HL-60/S4 treated with retinoic acid at 250 ng/mL for 4 days and 3 days (cell line): ENCODE results near the gene CD276.

Experiments used
- in situ Hi-C: fragments of 300-500 bp; cut with MboI; formaldehyde crosslinking; loops from 2 replicates; pipeline ENCODE4 v1.7.0; 2022; ENCODE audit warnings: low sequenced_read_pairs

The CD276 gene

DNA sequence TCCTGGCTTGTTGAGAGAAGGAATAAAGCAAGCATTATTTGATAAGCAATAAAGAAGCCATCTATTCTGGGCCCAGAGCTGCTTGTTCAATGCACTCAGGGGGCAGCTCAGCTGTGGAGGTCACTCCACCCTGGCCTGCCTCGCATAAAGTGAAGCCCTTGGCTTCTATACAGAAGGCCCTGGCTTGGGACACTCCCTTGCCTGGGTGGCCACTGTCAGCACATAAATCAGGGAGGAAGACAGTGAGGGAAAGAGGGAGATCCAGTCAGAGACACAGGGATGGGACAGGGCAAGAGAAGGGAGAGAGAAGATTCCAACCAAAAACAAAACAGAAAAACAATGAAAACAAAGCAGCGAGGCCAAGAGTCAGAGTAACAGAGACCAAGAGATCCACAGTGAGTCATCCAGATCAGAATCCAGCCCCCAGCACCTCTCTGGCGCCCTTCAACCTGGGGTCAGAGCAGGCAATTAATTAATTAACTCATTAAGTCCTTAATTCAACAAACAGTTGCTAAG lies 57.2 kb downstream of the CD276 start:
- in situ Hi-C loops = no loop called here

DNA sequence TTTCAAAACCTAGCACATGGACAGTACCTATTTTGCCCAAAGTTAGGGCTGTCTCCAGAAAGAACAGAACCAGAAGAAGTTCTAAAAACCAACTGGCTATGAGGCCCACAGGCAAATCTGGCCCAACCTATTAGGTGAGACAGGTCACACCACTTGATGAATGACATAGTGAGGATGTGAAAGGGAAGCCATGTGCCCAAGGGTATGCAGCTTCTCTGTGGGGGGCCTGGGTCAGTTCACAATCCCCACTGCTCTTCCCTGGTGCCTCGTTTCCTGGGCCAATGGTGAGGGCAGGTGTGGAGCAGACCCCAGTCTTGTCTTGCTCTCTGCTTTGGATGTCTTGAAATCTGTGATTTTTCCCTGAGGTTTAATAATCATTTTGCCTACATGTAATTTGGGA lies 60.1 kb downstream of the CD276 start:
- in situ Hi-C loops = no loop called here

GRCh38 chr15:73745073-73745472 lies 60.9 kb downstream of the CD276 start:
- in situ Hi-C loops = no loop called here

DNA sequence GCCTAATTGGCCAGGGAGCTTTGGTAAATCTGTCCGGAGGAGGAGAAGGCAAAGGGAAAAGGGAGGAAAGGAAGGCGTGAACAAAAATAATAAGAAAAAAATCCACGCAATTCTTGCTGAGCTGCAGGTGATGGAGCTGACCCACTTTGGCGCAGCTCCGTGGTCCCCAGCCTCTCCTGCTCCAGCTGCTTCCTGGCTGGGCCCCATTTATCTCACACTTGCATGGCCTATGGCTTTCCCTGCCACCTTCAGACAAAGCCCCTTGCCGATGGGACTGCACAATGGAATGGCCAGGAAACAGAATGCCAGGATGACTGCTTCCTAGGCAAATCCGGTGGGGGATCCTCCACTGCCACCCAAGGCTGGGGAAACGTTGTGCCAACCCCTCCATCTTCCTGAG lies 62.1 kb downstream of the CD276 start:
- in situ Hi-C loops = no loop called here

- in situ Hi-C loops = no loop called here
These were observed 62.7 kb downstream of the CD276 start for GRCh38 chr15:73746883-73747282.

- in situ Hi-C loops = no loop called here
These were observed 63.8 kb downstream of the CD276 start for GRCh38 chr15:73747847-73748590.

DNA sequence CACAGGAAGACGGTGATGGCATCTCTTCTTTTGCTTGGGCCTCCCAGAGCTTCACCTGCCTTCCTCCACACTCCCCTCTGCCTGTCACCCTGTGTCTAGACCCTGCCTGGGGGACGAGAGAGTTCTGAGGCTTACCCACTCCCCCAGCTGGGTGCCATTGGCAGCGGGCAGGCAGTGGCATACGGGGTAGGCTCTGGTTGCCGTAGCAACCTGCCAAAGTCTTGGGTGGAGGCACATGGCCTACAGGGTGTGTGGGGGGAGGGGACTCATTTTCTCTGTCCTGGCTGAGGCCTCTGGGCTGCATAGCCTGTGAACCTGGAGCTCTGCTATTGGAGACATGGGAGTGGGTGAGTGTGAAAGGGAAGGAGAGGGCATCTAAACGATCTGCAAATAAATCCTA lies 64.5 kb downstream of the CD276 start:
- in situ Hi-C loops = no loop called here

DNA sequence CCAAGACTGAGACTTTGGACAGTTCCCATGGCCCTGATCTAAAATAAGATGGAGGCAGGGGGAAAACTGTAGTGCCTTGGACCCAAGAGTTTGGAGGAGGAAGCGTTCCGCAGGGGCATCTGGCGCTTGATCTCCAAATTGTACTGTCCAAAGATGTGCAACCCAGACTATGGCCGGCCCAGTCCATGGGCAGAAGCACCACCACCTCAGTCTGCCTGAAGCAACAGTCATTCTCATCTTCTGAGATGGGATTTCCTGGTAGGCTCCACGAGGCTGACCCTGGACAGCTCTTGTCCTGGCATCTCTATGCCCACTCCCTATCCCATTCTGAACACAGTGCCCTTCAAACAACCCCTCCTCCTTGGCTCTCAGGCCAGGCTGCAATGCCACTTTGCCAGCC lies 65.3 kb downstream of the CD276 start:
- in situ Hi-C loops = no loop called here

GRCh38 chr15:73749971-73750370 lies 65.8 kb downstream of the CD276 start:
- in situ Hi-C loops = no loop called here

GRCh38 chr15:73750438-73750837 lies 66.3 kb downstream of the CD276 start:
- in situ Hi-C loops = no loop called here

GRCh38 chr15:73750951-73751350 lies 66.8 kb downstream of the CD276 start:
- in situ Hi-C loops = no loop called here

DNA sequence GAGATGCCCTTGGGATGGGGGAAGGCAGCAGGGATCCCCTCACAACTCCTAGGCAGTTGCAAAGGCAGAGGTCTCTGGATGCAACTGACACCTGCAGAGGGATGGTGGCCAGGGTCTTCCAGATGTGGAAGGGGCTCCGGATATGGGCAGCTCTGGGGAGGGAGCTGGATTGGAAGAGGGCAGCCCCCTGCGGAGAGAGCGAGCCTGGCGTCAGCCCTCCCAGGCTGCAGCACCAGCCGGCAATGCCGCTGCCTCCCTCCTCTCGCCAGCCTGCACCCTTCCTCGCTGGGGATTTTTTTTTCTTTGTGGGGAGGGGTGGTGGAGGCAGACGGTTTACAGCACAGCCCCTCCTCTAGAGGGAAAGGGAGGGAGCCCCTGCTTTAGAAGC lies 67.3 kb downstream of the CD276 start:
- in situ Hi-C loops = no loop called here

GRCh38 chr15:73751899-73752805 lies 68.0 kb downstream of the CD276 start:
- in situ Hi-C loops = no loop called here

DNA sequence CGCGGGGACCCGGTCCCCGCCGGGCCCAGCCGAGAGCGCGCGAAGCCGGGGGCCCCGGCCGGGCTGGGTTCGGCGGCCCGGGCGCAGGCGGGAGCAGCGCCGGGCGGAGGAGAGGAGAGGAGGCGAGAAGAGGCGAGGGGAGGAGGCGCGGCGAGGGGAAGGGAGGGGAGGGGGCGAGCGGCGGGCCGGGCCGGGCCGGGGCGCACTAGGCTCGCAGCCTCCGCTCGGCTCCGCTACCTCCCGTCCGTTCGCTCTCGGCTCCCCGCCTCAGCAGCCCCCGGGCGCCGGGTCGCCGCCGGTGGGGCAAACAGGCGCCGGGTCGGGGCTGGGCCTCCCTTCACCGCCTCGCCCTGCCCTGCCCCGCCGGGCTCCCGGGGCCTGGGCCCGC lies 68.6 kb downstream of the CD276 start:
- in situ Hi-C loops = no loop called here

DNA sequence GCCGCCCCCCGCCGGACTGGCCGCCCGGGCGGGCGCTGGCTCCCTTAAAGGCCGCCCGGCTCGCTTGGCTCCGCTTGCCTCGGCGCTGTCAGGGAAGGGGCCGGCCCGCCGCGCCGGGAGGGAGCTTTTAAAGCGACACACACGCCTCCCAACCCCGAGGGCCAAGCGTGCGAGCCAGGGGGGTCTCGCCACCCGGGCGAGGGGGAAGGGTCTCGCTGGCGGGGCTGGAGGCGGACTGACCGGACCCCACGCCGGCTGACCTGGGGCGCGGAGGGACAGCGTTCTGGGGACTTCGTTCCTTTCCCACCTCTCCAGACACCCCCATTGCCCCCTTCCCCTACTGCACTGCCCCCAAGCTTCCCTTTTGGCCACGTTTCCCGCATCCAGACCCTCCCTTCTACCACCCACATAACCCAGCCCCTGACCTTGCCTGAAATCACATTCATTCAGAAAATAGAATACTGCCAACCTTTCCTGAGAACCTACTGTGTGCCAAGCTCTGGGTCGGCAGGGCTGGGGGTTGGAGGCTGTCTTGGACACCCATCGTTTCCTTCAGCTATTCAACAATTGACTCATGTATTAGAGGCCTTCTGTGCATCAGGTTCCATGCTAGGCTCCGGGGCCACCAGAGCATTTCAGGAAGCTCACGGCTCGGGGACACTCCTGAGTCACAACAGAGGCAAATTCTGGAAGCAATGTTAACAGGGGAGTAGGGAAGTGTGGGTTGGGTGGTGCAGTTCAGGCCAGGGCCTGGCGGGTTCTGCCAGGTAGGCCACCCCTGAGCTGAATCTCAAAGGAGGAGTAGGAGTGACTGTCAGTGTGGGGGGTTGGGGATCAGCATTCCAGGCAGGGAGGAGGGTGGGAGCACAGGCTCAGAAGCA lies 69.3 kb downstream of the CD276 start, which contains the start of gene INSYN1:
TSS of gene INSYN1 (minus strand) at position 102 of the 881 bp plus-strand sequence. CDS start 2,221 bp downstream, outside the sequence.
- in situ Hi-C loops = no loop called here

GRCh38 chr15:73754461-73754860 lies 70.3 kb downstream of the CD276 start:
- in situ Hi-C loops = no loop called here

- in situ Hi-C loops = no loop called here
These were observed 71.3 kb downstream of the CD276 start for GRCh38 chr15:73755481-73755880.

DNA sequence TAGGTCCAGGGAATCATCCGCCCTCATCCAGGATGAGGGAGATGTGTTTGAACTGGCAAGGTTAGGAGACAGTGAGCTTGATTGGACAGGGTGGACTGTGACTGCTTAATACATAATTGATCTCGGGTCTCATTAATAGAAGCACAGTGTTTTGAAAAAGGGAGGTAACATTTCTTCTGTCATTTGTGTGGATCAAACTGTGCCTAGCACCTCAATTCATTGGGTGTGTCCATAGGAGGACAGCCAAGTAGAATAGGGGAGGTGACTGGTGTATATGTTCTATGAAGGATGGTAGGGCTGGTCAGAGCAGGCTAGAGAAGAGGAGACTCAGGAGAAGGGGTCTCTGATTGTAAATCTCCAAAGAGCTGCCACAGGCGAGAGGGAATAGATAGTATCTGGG lies 71.8 kb downstream of the CD276 start:
- in situ Hi-C loops = no loop called here

DNA sequence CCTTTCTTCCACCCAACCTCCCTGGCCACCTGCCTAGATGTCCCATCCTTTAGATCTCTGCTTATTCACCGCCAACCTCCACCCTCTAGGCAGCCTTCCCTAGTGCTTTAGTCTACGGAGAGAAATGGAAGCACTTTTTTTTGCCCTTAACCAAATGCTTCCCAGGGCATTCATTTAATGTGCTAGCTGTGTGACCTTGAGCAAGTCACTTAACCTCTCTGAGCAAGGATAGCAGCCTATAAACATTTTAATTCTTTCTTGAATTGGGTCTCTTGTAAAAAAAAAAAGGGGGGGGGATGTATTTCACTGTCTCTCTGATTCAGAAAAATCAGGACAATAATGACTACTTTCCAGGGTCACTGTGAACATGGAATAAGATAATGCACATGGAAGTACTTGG lies 72.2 kb downstream of the CD276 start:
- in situ Hi-C loops = no loop called here

- in situ Hi-C loops = no loop called here
These were observed 72.8 kb downstream of the CD276 start for GRCh38 chr15:73756947-73757513.

DNA sequence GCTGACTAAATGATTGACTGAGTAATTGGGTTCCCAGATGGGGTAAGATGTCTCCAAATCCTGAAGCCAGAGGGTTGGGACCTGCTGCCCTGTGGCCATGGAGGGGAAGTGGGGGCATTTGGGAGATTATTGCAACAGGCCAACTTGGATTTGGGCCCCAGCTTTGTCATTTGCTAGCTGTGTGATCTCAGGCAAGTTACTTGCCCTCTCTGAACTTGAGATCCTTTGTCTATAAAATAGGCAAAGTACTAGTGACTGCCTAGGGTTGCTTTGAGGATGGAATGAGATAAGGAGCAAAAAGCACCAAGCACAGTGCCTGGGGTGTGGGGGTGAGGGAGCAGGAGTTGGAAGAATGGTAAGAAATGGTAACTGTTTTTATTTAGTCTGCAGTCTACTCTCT lies 73.4 kb downstream of the CD276 start:
- in situ Hi-C loops = no loop called here
